Measurements from ENCODE around the gene MYBPH.

MYBPH gene

DNA sequence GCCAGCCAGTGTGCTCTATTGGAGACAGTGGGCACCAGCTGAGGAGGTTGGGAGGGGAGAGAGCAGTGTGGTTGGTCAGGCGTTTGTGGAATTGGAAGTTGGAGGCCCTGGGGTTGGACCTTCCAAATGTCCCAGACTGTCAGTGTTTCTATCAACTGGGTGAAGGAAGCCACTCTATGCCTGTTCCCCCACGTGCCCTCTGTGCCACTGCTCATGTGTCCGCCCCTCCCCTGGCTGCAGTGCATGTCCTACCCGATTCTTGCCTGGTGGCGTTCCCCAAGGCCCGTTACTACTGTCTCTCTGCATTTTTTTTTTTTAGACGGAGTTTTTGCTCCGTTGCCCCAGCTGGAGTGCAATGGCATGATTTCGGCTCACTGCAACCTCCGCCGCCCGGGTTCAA lies 27.0 kb downstream of the MYBPH start:
- Histone ChIP-seq H3K36me3 (ENCODE audit: insufficient read depth, low read length) (no peaks in the 10 kb centered on the region), H3K9ac (ENCODE audit: low read depth, low read length) (no peak overlapping the region), H3K9me3 (replicated peaks; ENCODE audit: low read length) (no peaks in the 10 kb centered on the region), H3K4me2 (ENCODE audit: low read length) (no peak overlapping the region), H3K4me3 (ENCODE audit: low read length) (no peak overlapping the region), H3K27me3 (ENCODE audit: control insufficient read depth, insufficient read depth, low read length) (no peaks in the 10 kb centered on the region), H3K4me1 (ENCODE audit: control insufficient read depth, insufficient read depth, low read length) (peaks cover 22% of the 10 kb centered on the region)

DNA sequence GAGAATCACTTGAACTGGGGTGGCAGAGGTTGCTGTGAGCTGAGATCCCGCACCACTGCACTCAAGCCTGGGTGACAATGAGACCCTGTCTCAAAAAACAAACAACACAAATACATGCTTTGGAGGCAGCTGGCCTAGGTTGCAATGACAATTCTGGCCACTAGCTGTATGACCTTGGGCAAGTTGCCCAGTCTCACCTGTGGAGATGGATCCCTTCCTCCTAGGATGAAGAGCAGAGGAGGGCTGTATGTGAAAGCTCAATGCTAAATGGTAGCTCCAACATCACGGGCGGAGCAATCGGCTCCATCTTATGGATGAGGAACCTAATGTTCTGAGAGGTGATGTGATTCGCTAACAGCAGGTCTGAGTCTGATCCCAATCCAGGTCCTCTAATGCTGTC lies 27.5 kb downstream of the MYBPH start:
- H3K27me3 ChIP-seq (ENCODE audit: control insufficient read depth, insufficient read depth, low read length), result no peaks in the 10 kb centered on the region
- H3K4me1 ChIP-seq (ENCODE audit: control insufficient read depth, insufficient read depth, low read length), result peaks cover 17% of the 10 kb centered on the region
- no peak overlapping the region for H3K4me2 ChIP-seq (ENCODE audit: low read length)
- H3K4me3 ChIP-seq (ENCODE audit: low read length), result no peak overlapping the region
- H3K9me3 ChIP-seq (replicated peaks; ENCODE audit: low read length), result no peaks in the 10 kb centered on the region
- no peak overlapping the region for H3K9ac ChIP-seq (ENCODE audit: low read depth, low read length)
- no peaks in the 10 kb centered on the region for H3K36me3 ChIP-seq (ENCODE audit: insufficient read depth, low read length)

DNA sequence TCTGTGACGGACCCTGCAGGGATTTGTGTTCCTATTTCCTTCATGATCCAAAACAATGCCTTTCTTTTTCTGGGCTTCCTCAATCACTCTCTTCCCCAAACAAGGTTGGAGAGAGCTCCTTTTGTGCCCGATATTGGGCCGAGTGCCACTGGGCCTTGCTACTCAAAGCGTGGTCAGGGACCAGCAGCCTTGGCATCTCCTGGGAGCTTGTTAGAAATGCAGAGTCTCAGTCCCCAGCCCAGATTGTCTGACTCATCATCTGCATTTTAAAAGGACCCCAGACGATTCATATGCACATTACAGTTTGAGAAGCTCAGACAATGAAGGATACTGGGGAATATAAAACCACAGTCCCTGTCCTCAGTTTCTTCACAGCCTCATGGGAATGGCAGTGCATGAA lies 28.2 kb downstream of the MYBPH start:
- Histone ChIP-seq H3K27me3 (ENCODE audit: control insufficient read depth, insufficient read depth, low read length) (no peaks in the 10 kb centered on the region), H3K4me3 (ENCODE audit: low read length) (no peak overlapping the region)

DNA sequence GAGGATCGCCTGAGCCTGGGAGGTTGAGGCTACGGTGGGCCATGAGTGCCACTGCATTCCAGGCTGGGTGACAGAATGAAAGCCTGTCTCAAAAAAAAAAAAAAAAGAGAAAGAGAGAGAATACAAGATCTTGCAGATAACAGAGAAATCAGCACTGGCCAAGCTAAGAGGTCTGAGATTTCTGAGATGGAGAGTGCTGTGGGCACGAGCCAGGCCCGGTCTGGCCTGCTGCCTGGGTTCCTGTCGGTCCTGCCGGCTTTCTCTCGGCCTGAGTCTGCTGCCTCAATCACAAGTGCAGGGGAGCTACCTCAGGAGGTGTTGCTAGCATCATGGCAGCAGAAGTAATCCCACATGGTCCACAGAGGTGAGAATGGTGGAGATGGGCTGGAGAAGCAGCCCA lies 29.1 kb downstream of the MYBPH start:
- H3K4me2 ChIP-seq (ENCODE audit: low read length), result no peak overlapping the region
- peaks cover 5% of the 10 kb centered on the region for H3K4me1 ChIP-seq (ENCODE audit: control insufficient read depth, insufficient read depth, low read length)
- H3K9ac ChIP-seq (ENCODE audit: low read depth, low read length), result no peak overlapping the region
- no peaks in the 10 kb centered on the region for H3K9me3 ChIP-seq (replicated peaks; ENCODE audit: low read length)
- no peaks in the 10 kb centered on the region for H3K36me3 ChIP-seq (ENCODE audit: insufficient read depth, low read length)
- no peaks in the 10 kb centered on the region for H3K27me3 ChIP-seq (ENCODE audit: control insufficient read depth, insufficient read depth, low read length)
- H3K4me3 ChIP-seq (ENCODE audit: low read length), result no peak overlapping the region

More for the DNA sequence above, 28.2 kb downstream of the MYBPH start:
- H3K4me1 ChIP-seq (ENCODE audit: control insufficient read depth, insufficient read depth, low read length), result peaks cover 10% of the 10 kb centered on the region
- H3K36me3 ChIP-seq (ENCODE audit: insufficient read depth, low read length), result no peaks in the 10 kb centered on the region
- H3K9me3 ChIP-seq (replicated peaks; ENCODE audit: low read length), result no peaks in the 10 kb centered on the region
- H3K9ac ChIP-seq (ENCODE audit: low read depth, low read length), result no peak overlapping the region
- H3K4me2 ChIP-seq (ENCODE audit: low read length), result no peak overlapping the region

DNA sequence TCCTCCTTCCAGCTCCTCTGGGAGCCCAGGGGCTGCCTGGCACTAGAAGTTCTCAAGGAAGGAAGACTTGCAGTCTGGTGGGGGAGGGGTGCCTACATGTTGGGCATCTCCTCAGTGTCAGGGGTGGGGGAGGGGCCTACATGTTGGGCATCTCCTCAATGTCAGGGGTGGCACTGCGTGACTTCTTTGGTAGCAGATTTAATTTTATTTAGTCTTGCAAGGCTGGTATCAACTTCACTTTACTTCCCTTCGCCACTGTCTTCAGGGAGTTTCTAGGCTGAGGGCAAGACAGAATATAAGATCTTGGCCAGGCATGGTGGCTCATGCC lies 29.6 kb downstream of the MYBPH start:
- H3K36me3 ChIP-seq (ENCODE audit: insufficient read depth, low read length), result no peaks in the 10 kb centered on the region
- H3K9ac ChIP-seq (ENCODE audit: low read depth, low read length), result no peak overlapping the region
- no peak overlapping the region for H3K4me2 ChIP-seq (ENCODE audit: low read length)
- H3K4me3 ChIP-seq (ENCODE audit: low read length), result no peak overlapping the region
- H3K4me1 ChIP-seq (ENCODE audit: control insufficient read depth, insufficient read depth, low read length), result peaks cover 5% of the 10 kb centered on the region
- H3K9me3 ChIP-seq (replicated peaks; ENCODE audit: low read length), result no peaks in the 10 kb centered on the region
- no peaks in the 10 kb centered on the region for H3K27me3 ChIP-seq (ENCODE audit: control insufficient read depth, insufficient read depth, low read length)

DNA sequence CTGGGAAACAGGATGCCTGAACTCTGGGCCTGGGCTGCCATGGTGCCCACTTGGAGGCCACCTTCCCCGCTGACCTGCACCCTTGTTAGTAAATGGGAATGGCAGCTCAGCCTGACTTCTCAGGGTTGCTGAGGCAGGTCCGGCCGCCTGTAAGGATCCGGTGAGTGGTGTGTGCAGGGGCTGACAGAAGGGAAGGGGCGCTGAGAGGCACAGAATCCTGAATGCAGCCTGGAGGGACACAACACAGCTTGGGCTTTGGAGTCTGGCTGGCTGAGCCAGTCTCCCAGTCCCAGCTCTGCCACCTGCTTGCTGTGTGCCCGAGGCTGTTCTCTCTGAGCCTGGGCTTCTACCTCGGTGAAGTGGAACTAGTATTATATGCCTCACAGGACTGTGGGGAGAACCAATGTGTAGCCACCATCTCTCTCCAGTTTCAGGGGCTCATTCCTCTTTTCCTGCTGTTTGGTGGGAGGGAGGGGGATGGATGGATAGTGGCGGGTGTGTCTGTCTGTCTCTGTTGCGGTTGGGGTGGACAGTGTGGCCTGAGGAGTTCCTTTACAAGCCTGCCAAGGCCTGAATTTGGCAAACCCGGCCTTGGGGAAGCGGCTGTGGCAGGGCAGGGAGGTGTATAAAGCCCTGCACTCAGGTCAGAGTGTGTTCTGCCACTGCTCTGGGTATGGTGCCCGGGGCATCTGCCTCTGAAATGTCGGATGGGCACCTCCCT lies 30.1 kb downstream of the MYBPH start:
- Histone ChIP-seq H3K27me3 (ENCODE audit: control insufficient read depth, insufficient read depth, low read length) (no peaks in the 10 kb centered on the region), H3K9me3 (replicated peaks; ENCODE audit: low read length) (no peaks in the 10 kb centered on the region), H3K4me1 (ENCODE audit: control insufficient read depth, insufficient read depth, low read length) (peaks cover 5% of the 10 kb centered on the region), H3K4me3 (ENCODE audit: low read length) (no peak overlapping the region), H3K4me2 (ENCODE audit: low read length) (no peak overlapping the region), H3K36me3 (ENCODE audit: insufficient read depth, low read length) (no peaks in the 10 kb centered on the region), H3K9ac (ENCODE audit: low read depth, low read length) (no peak overlapping the region)

DNA sequence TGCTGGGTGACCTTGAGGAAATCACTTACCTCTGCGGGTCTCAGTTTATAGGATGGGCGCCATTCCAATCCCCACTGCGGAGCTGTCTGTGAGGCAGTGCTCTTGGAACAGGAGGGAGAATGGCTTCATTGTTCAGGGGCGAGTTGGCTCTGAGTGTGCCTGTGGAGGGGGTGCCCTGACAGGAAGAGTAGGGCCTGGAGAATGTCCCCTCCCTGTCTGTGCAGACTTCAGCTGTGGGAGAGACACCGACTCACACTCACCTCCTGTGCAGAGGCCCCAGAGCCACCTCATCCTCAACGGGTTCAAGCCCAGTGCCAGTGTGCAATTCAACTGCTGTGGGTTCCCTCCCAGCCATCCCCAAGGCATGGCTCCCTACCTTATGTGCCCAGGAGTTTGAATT lies 31.0 kb downstream of the MYBPH start:
- Histone ChIP-seq H3K4me2 (ENCODE audit: low read length) (no peak overlapping the region), H3K36me3 (ENCODE audit: insufficient read depth, low read length) (no peaks in the 10 kb centered on the region), H3K9me3 (replicated peaks; ENCODE audit: low read length) (no peaks in the 10 kb centered on the region), H3K9ac (ENCODE audit: low read depth, low read length) (no peak overlapping the region), H3K4me3 (ENCODE audit: low read length) (no peak overlapping the region), H3K27me3 (ENCODE audit: control insufficient read depth, insufficient read depth, low read length) (peaks cover 1% of the 10 kb centered on the region), H3K4me1 (ENCODE audit: control insufficient read depth, insufficient read depth, low read length) (peaks cover 5% of the 10 kb centered on the region)

DNA sequence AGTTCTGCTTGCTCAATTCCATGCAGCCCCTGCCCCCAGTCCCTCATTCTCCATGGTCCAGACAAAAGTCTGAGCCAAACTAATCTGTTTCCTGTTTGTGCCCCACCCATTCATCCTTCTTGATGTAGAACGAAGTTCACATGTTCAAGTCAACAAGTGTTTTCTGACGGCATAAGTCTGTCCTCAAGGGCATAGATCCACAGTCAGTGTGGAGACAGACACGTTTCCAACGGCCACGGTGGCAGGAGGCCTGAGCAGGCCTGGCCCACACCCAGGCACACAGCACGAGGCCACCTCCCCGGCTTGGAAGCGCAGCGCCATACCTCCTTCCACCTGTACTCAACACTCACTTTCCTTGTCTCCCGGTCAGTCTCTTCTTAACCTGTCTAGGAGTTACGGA lies 32.0 kb downstream of the MYBPH start:
- Histone ChIP-seq H3K36me3 (ENCODE audit: insufficient read depth, low read length) (no peaks in the 10 kb centered on the region), H3K4me2 (ENCODE audit: low read length) (no peak overlapping the region), H3K9ac (ENCODE audit: low read depth, low read length) (no peak overlapping the region), H3K4me3 (ENCODE audit: low read length) (no peak overlapping the region), H3K9me3 (replicated peaks; ENCODE audit: low read length) (no peaks in the 10 kb centered on the region), H3K27me3 (ENCODE audit: control insufficient read depth, insufficient read depth, low read length) (peaks cover 3% of the 10 kb centered on the region), H3K4me1 (ENCODE audit: control insufficient read depth, insufficient read depth, low read length) (peaks cover 5% of the 10 kb centered on the region)

DNA sequence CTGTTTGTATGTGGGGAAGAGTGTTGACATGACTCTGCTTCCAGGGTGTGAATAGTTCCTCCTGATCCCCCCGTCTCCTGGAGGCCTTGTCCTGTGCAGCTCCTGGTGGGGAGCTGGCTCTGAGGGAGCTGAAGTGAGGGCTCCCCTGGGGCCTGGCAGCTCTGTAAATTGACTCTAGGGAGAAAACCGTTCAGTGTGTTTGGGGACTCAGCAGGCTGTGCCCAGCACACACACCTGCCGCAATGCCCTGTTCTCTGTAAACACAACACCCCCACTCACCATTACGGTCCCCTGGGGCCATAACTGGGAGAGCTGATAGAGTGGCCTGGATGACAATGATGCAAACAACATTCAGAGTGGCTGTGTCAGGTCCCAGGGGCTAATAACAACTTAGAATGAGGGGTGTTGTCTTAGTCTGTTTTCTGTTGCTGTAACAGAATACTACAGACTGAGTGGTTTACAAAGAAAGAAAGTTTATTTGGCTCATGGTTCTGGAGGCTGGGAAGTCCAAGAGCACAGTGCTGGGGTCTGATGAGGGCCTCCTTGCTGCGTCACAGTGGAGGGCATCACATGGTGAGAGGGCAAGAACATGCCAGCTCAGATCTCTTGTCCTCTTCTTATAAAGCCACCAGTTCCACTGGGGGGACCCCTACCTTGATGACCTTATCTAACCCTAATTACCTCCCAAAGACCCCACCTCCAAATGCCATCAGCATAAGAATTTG lies 32.8 kb downstream of the MYBPH start:
- no peak overlapping the region for H3K4me3 ChIP-seq (ENCODE audit: low read length)
- no peak overlapping the region for H3K4me2 ChIP-seq (ENCODE audit: low read length)
- H3K9ac ChIP-seq (ENCODE audit: low read depth, low read length), result no peak overlapping the region
- peaks cover 5% of the 10 kb centered on the region for H3K4me1 ChIP-seq (ENCODE audit: control insufficient read depth, insufficient read depth, low read length)
- H3K27me3 ChIP-seq (ENCODE audit: control insufficient read depth, insufficient read depth, low read length), result peaks cover 8% of the 10 kb centered on the region
- H3K36me3 ChIP-seq (ENCODE audit: insufficient read depth, low read length), result no peaks in the 10 kb centered on the region
- no peaks in the 10 kb centered on the region for H3K9me3 ChIP-seq (replicated peaks; ENCODE audit: low read length)

DNA sequence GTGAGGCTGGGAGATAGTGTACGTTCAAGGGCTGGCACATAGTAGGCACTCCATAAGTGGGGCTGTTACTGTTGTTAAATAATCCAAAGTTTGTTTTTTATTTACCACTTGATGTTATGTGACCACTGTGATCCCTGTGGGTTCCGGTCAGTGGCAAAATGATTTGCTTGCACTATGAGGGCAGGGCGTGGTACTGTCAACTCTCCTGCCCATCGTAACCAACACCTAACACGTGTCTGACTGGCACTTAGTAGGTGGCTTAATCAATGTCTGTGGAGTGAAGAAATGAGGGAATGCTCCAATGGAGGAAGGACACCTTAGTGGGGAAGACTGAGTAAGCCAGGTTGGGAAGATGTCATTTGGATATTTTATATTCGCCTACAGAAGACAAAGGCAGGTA lies 33.5 kb downstream of the MYBPH start:
- H3K27me3 ChIP-seq (ENCODE audit: control insufficient read depth, insufficient read depth, low read length), result peaks cover 8% of the 10 kb centered on the region
- no peaks in the 10 kb centered on the region for H3K36me3 ChIP-seq (ENCODE audit: insufficient read depth, low read length)
- peaks cover 5% of the 10 kb centered on the region for H3K4me1 ChIP-seq (ENCODE audit: control insufficient read depth, insufficient read depth, low read length)
- H3K9me3 ChIP-seq (replicated peaks; ENCODE audit: low read length), result no peaks in the 10 kb centered on the region
- no peak overlapping the region for H3K4me3 ChIP-seq (ENCODE audit: low read length)
- no peak overlapping the region for H3K4me2 ChIP-seq (ENCODE audit: low read length)
- no peak overlapping the region for H3K9ac ChIP-seq (ENCODE audit: low read depth, low read length)

DNA sequence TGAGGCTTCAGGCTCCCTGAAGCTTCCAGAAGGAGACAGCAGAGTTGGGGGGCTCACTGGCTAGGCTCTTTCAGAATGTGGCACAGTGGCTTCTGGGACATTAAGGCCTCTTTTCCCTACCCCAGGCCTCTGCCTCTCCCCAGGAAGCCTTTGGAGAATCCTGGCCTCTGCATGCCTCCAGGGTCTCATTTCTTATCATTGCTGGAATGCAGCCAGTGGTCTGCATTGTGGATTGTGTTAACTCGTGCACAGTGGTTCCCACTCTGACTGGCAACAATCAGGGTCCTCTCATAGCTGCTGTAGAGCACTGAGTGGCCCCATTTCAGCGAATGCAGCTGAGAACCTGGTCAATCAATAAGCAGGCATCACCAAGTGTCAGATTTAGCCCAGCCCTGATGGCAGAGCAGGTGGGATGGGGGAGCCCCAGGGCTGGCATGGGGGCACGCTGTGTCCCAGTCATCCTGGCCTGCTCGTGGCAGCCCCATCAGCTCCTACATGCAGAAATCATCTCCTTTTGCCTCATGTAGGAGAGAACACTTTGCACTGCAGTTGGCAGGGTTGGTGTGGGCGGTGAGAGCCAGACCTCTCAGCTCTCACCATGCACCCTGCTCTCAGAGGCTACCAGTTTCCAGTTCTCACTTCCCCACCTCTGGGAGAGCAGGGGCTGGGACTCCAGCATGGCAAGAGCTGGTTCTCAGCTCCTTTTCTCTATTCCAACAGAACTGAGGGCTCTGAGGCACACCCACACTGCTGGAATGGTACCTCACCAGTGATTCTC lies 34.7 kb downstream of the MYBPH start:
- Histone ChIP-seq H3K9ac (ENCODE audit: low read depth, low read length) (no peak overlapping the region), H3K9me3 (replicated peaks; ENCODE audit: low read length) (no peaks in the 10 kb centered on the region), H3K4me3 (ENCODE audit: low read length) (no peak overlapping the region), H3K4me2 (ENCODE audit: low read length) (no peak overlapping the region), H3K36me3 (ENCODE audit: insufficient read depth, low read length) (no peaks in the 10 kb centered on the region), H3K27me3 (ENCODE audit: control insufficient read depth, insufficient read depth, low read length) (peaks cover 8% of the 10 kb centered on the region), H3K4me1 (ENCODE audit: control insufficient read depth, insufficient read depth, low read length) (peaks cover 5% of the 10 kb centered on the region)
